Activated CD8-positive, alpha-beta memory T cell treated with anti-CD3 and anti-CD28 coated beads for 24 hours (primary cell): ENCODE results near the gene LEP.
A peak's percentile ranks its signal among the peaks of the same experiment; 100 is the strongest.

Experiments
- DNase-seq: peaks from one replicate; pipeline ENCODE4 v3.0.0-alpha.2; 2020

Gene LEP

GRCh38 chr7:128247108-128247507, 6.0 kb downstream of the LEP start:
- no peak for DNase-seq

- no peak for DNase-seq
Measured at GRCh38 chr7:128247640-128248194, 6.6 kb downstream of the LEP start.

GRCh38 chr7:128251337-128251736, 10.3 kb downstream of the LEP start:
- no peak for DNase-seq

- DNase-seq, result no peak
Measured at GRCh38 chr7:128253701-128254100, 12.6 kb downstream of the LEP start.

GRCh38 chr7:128254470-128254869, 13.4 kb downstream of the LEP start:
- no peak for DNase-seq

GRCh38 chr7:128255271-128255670, 14.2 kb downstream of the LEP start:
- no peak for DNase-seq

GRCh38 chr7:128257458-128257857, 16.4 kb downstream of the LEP start:
- DNase-seq, result no peak

GRCh38 chr7:128259131-128260061, 18.3 kb downstream of the LEP start:
- no peak for DNase-seq

GRCh38 chr7:128260069-128260795, 19.2 kb downstream of the LEP start:
- no peak for DNase-seq

GRCh38 chr7:128262273-128263028, 21.4 kb downstream of the LEP start:
- no peak for DNase-seq

- DNase-seq, result no peak
Measured at GRCh38 chr7:128263420-128263819, 22.3 kb downstream of the LEP start.

- no peak for DNase-seq
Measured at GRCh38 chr7:128264477-128264876, 23.4 kb downstream of the LEP start.

GRCh38 chr7:128265156-128265905, 24.3 kb downstream of the LEP start:
- DNase-seq, result no peak

- DNase-seq, result no peak
Measured at GRCh38 chr7:128265906-128266300, 24.8 kb downstream of the LEP start.

- no peak for DNase-seq
Measured at GRCh38 chr7:128266529-128266882, 25.4 kb downstream of the LEP start.

GRCh38 chr7:128266883-128267594, 26.0 kb downstream of the LEP start:
- DNase-seq, result no peak

GRCh38 chr7:128267595-128267924, 26.5 kb downstream of the LEP start:
- DNase-seq, result no peak

GRCh38 chr7:128268233-128268632, 27.2 kb downstream of the LEP start:
- DNase-seq, result no peak

GRCh38 chr7:128270826-128271272, 29.8 kb downstream of the LEP start:
- no peak for DNase-seq

GRCh38 chr7:128271471-128271941, 30.4 kb downstream of the LEP start:
- no peak for DNase-seq

- DNase-seq, result peak; percentile 28
Measured at GRCh38 chr7:128271942-128272481, 30.9 kb downstream of the LEP start.
